ENCODE measurements around the gene ARID5B. TPM values are rescaled to one million over a fixed set of nuclear protein-coding genes. Genes with fewer than 3 reads are reported as not detected.

Gene ARID5B
- total RNA-seq, 1 experiment from 2014 or later, result 0.04 TPM

GRCh38 chr10:62043421-62044021 is 142.0 kb downstream of the ARID5B start:
- H3K36me3 Mint-ChIP-seq (ENCODE audit: insufficient read depth in 1 of 3, low read depth in 3 of 3), result no peaks in the 10 kb centered on the region
- Histone ChIP-seq H2BK20ac (ENCODE audit: low read depth, low read length, poor library complexity, severe bottlenecking) (no peak overlapping the region), H3T11ph (ENCODE audit: low read length) (no peak overlapping the region), H3K79me1 (ENCODE audit: insufficient read depth, low read depth, low read length, poor library complexity, severe bottlenecking) (no peaks in the 10 kb centered on the region), H2BK5ac (ENCODE audit: insufficient read length, low read length) (no peak overlapping the region), H4K91ac (ENCODE audit: insufficient read length, low read depth, low read length) (no peak overlapping the region), H2AFZ (ENCODE audit: low read length) (no peak overlapping the region), H2BK12ac (ENCODE audit: insufficient read length, low read depth, low read length) (no peak overlapping the region), H3K27ac (ENCODE audit: insufficient read length, low read depth, low read length) (no peak overlapping the region), H3K4me2 (ENCODE audit: insufficient read depth, insufficient read length, low read length) (no peak overlapping the region), H3K9me3 (ENCODE audit: control insufficient read depth, low read depth, low read length) (no peaks in the 10 kb centered on the region), H3K9ac (ENCODE audit: extremely low read depth, insufficient read length, low read length) (no peak overlapping the region), H4K8ac (replicated peaks; ENCODE audit: insufficient read length, low read depth, low read length) (no peak overlapping the region), H4K5ac (ENCODE audit: insufficient read length, low read depth, low read length) (no peak overlapping the region), H4K20me1 (ENCODE audit: control insufficient read depth, insufficient read depth, insufficient read length) (no peaks in the 10 kb centered on the region), H2AK5ac (ENCODE audit: insufficient read length, low read length) (no peak overlapping the region), H3K23ac (ENCODE audit: insufficient read length, low read depth, low read length) (no peak overlapping the region), H3K4me1 (ENCODE audit: insufficient read depth, low read length) (peaks cover 5% of the 10 kb centered on the region; the same call in 1 of the 2 replicates), H3K18ac (ENCODE audit: insufficient read length, low read depth, low read length) (no peak overlapping the region), H2BK15ac (ENCODE audit: low read depth, low read length) (no peak overlapping the region), H3K56ac (ENCODE audit: insufficient read length, low read depth, low read length) (no peak overlapping the region), H3K27me3 (ENCODE audit: insufficient read depth, low read length) (no peaks in the 10 kb centered on the region), H3K79me2 (ENCODE audit: insufficient read depth, low read length) (no peaks in the 10 kb centered on the region), H2BK120ac (ENCODE audit: low read depth, low read length, poor library complexity, severe bottlenecking) (no peak overlapping the region), H3K4ac (ENCODE audit: low read depth, low read length) (no peak overlapping the region), H3K14ac (ENCODE audit: insufficient read depth, low read length) (no peak overlapping the region), H3K23me2 (ENCODE audit: insufficient read length, low read depth, low read length, poor library complexity, severe bottlenecking) (no peaks in the 10 kb centered on the region)
- no peaks in the 10 kb centered on the region; a peak in 1 of 5 replicates for H3K9me3 Mint-ChIP-seq
- no peak overlapping the region; a peak in 2 of 7 replicates for H3K27ac Mint-ChIP-seq
- H3K4me1 Mint-ChIP-seq, result peaks cover 21 to 29% of the 10 kb centered on the region in 2 experiments
- no CpG with 5 or more reads among the region's 4 CpGs for WGBS (ENCODE audit: extremely low coverage, insufficient read length, low lambda C conversion rate)
- TF ChIP-seq, protein P1, sequence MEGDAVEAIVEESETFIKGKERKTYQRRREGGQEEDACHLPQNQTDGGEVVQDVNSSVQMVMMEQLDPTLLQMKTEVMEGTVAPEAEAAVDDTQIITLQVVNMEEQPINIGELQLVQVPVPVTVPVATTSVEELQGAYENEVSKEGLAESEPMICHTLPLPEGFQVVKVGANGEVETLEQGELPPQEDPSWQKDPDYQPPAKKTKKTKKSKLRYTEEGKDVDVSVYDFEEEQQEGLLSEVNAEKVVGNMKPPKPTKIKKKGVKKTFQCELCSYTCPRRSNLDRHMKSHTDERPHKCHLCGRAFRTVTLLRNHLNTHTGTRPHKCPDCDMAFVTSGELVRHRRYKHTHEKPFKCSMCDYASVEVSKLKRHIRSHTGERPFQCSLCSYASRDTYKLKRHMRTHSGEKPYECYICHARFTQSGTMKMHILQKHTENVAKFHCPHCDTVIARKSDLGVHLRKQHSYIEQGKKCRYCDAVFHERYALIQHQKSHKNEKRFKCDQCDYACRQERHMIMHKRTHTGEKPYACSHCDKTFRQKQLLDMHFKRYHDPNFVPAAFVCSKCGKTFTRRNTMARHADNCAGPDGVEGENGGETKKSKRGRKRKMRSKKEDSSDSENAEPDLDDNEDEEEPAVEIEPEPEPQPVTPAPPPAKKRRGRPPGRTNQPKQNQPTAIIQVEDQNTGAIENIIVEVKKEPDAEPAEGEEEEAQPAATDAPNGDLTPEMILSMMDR (conservative IDR thresholded peaks at IDR 0.05), result no peak
- H3K4me3 Mint-ChIP-seq, result no peak overlapping the region
- peaks cover 6% of the 10 kb centered on the region; the same call in 1 of the 2 replicates for H3K27me3 Mint-ChIP-seq (ENCODE audit: low read depth)
- no peak for DNase-seq
